Subcutaneous adipose tissue (tissue), 4 donors: ENCODE data around the gene SSBP3. TPM values are rescaled to one million over a fixed set of nuclear protein-coding genes. Genes with fewer than 3 reads are reported as not detected.

Experiments used
- total RNA-seq, 4 donors: library from RNA; depleted of rRNA; stranded (reverse); fragments of >200 nt; gene quantifications; one replicate each; pipeline ENCODE4 v1.1.0, GENCODE V29; 2016
- TF ChIP-seq, protein P1 (sequence below): fragments of 450-650 bp; IDR thresholded peaks from one replicate; pipeline ENCODE4 v1.5.1; 2016; ENCODE audit warnings: low read depth, mild to moderate bottlenecking, control low read depth, antibody characterized with exemption, moderate library complexity

Gene SSBP3
- total RNA-seq, 4 donors from 2014 or later, result 19.7 to 28.1 (median 25.1) TPM

DNA sequence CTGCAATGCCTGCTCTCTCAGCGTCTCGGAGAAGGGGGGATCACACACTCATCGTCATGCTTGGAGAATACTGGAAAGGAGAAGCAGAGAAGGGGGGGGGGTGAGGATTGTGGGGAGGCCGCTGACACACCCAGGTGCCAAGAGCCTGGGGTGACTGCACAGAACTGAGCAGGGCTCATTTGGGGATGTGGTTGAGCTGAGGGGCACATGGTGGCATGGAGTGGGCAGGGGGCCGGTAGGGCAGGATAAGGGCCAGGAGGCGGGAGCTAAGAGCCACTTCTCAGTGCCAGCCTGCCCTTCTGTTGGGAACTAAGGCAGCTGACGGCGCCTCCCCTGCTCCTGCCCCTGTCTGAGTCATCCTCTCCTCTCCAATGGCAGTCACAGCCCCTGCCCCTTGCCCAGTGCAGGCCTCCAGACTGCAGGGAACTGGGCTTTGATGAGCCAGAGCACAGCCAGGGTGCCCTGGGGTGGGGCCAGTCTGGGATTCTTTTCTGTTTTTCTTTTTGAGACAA, 179.0 kb downstream of the SSBP3 start:
- TF ChIP-seq, protein P1, sequence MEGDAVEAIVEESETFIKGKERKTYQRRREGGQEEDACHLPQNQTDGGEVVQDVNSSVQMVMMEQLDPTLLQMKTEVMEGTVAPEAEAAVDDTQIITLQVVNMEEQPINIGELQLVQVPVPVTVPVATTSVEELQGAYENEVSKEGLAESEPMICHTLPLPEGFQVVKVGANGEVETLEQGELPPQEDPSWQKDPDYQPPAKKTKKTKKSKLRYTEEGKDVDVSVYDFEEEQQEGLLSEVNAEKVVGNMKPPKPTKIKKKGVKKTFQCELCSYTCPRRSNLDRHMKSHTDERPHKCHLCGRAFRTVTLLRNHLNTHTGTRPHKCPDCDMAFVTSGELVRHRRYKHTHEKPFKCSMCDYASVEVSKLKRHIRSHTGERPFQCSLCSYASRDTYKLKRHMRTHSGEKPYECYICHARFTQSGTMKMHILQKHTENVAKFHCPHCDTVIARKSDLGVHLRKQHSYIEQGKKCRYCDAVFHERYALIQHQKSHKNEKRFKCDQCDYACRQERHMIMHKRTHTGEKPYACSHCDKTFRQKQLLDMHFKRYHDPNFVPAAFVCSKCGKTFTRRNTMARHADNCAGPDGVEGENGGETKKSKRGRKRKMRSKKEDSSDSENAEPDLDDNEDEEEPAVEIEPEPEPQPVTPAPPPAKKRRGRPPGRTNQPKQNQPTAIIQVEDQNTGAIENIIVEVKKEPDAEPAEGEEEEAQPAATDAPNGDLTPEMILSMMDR, result no peak

DNA sequence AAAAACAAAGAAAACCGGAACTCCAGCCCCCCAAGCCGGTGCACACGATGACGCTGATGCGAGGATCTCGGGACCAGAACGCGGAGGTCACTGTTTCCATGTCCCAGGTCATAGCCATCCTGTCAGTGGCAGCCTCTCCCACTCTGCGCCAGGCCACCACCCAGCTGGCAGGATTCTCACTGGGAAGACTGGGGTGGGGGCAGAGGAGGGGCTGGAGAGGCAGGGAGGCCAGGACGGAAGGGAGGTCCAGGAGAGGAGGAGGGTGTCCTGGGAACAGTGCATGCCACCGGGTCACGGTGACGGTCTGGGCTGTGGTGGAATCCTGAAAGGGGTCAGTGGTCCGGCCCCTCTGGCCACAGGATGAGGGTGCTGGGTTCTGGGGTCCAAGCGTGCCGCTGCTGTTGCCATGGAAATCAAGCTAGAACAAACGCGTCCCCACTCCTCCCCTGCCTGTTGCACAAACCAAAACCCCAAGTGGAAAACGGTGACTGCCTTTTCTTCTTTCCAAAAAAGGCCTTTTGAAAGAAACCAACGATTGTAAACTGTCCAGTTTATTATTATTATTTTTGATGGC, 180.1 kb downstream of the SSBP3 start:
- TF ChIP-seq, protein P1, result no peak

DNA sequence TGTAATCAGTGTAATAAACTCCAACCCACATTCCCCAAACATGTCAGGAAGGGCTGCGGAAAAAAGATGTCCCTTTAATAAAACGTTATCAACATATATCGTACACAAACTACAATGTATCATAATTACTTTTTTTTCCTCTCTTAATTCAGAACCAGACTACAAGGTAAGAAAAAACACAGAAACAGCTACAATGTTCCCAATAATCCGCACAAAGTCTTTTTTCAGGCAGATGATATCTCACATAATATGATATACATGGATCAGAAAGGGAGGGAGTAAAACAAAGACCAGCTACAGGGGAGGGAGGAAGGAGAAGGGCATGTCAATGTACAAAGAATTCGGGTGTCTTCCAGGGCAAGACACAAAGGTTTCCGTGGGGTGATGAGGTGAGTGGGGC, 180.8 kb downstream of the SSBP3 start:
- TF ChIP-seq, protein P1, result no peak

DNA sequence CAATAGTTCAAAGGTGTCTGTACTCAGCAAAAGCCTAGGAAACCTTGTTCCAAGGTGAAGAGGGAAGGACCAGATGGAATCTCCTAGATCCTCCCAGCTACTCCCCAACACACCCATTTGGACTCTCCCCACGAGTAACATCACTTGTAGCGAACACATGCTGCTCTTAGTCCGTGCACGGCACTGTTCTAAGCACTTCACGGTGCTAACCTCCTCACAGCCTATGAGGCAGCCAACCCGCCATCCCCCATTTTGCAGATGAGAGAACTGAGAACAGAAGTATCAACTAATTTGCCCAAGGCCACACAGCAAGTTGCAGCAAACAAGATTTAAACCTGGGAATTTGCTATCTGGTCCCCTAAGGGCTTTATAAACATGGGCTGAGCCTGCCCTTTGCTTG, 182.0 kb downstream of the SSBP3 start:
- TF ChIP-seq, protein P1, result no peak

DNA sequence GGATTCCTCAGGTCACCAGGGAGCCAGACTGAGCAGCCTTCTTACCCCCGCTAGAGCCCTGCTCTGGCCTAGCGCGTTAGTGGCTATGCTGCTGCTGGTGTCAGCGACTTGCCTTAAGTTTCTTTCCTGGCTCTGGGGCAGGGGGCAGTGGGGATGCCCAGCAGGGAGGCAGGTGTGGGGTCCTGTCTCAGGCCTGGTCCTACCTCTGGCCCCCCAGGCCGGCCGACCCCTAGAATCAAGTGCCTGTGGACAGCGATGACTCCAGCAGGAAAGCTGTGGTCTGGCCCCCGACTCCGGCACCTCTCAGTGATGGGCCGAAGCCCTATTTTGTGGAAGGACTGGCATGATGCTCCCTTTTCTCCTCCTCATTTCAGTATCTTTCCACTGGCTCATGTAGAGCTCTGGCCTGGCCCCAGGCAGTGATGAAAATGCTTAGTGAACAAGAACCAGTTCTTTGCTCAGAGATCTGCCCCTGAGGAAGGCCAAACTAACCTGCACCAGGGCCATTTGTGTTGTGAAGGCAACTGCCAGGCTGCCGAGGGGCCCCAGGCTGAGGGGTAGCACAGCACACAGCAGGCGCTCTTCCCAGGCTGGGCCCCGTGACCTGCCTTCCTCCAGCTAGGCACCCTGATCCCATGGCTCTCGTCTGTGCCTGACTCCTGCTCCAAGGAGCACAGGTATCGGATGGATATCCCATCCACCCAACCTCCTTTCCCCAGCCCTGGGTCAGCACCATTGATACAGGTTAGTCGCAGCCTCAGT, 182.6 kb downstream of the SSBP3 start:
- TF ChIP-seq, protein P1, result no peak

DNA sequence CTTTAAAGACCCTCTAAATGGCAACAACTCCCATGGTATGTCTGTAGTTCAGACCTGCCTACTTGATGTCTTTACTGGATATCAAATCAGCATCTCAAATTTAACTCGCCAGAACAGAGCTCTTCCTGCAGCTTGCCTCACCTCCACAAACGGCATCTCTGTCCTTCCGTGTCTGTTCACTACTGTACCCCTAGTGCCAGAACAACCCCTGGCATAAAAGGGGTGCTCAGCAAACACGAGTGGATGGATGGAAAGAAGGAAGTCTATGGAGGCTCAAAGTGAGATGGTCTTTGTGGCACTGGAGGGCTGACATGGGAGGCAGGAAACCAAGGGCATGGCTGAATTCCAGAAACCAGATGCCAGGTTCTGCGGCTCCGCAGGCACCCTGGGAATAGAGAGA, 183.5 kb downstream of the SSBP3 start:
- TF ChIP-seq, protein P1, result no peak

DNA sequence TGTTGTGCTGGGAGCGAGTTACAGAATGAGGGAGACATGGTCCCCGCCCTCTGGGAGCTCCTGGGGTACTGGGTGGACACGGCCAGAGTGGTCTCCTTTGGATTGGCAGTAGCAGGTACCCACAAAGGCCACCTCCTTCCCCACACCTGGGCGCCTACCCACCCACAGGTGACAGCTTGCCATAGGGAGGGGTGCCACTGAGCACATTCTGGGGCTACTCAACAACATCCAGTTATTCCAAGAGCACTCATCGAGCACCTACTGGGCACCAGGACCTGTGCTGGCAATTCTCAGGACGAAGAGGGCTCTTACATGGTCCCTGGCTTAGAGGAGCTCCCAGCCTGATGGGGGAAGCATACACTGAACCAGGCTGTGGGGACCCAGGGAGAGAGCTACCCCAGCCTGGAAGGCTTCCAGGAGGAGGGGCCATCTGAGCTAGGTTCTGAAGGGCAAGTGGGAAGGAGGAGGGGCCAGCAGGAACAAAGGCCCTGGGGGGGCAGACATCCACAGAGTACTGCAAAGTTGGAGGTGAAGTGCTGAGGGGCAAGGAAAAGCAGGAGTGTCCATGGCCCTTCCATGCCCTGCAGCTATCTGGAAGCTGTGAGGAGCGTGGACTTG, 184.2 kb downstream of the SSBP3 start:
- TF ChIP-seq, protein P1, result no peak
